ENCODE measurements around the gene ENTPD1.
"Not testable (repeated sequence)": the region's sequence is repeated elsewhere in the genome, so short reads cannot be mapped to it uniquely, and the experiment has no call there.

Gene ENTPD1

GRCh38 chr10:95876756-95877155, 120.8 kb downstream of the ENTPD1 start:
- H3K4me3 ChIP-seq (ENCODE audit: low read depth, low read length) = no peak overlapping the region
- no peak for DNase-seq (ENCODE audit: low read depth)
- TF ChIP-seq CTCF (IDR thresholded peaks at IDR 0.05; ENCODE audit: insufficient read depth, low read depth, low read length, missing control alignments) = no peak

- no peak for TF ChIP-seq CTCF (IDR thresholded peaks at IDR 0.05; ENCODE audit: insufficient read depth, low read depth, low read length, missing control alignments)
- peak; percentile 47 for DNase-seq (ENCODE audit: low read depth)
- H3K4me3 ChIP-seq (ENCODE audit: low read depth, low read length) = no peak overlapping the region
Observed at GRCh38 chr10:95877881-95878280, 121.9 kb downstream of the ENTPD1 start.

- TF ChIP-seq CTCF (IDR thresholded peaks at IDR 0.05; ENCODE audit: insufficient read depth, low read depth, low read length, missing control alignments) = no peak
- H3K4me3 ChIP-seq (ENCODE audit: low read depth, low read length) = no peak overlapping the region
- DNase-seq (ENCODE audit: low read depth) = peak; percentile 61
Observed at GRCh38 chr10:95880704-95881103, 124.7 kb downstream of the ENTPD1 start.

GRCh38 chr10:95881316-95881715, 125.4 kb downstream of the ENTPD1 start:
- no peak for TF ChIP-seq CTCF (IDR thresholded peaks at IDR 0.05; ENCODE audit: insufficient read depth, low read depth, low read length, missing control alignments)

GRCh38 chr10:95889830-95890229, 133.9 kb downstream of the ENTPD1 start:
- H3K4me3 ChIP-seq (ENCODE audit: low read depth, low read length) = no peak overlapping the region
- TF ChIP-seq CTCF (IDR thresholded peaks at IDR 0.05; ENCODE audit: insufficient read depth, low read depth, low read length, missing control alignments) = no peak
- no peak for DNase-seq (ENCODE audit: low read depth)

More at GRCh38 chr10:95881316-95881715, 125.4 kb downstream of the ENTPD1 start:
- no peak for DNase-seq (ENCODE audit: low read depth)
- H3K4me3 ChIP-seq (ENCODE audit: low read depth, low read length) = no peak overlapping the region

GRCh38 chr10:95896071-95896850, 140.3 kb downstream of the ENTPD1 start:
- no peak for TF ChIP-seq CTCF (IDR thresholded peaks at IDR 0.05; ENCODE audit: insufficient read depth, low read depth, low read length, missing control alignments)
- no peak overlapping the region for H3K4me3 ChIP-seq (ENCODE audit: low read depth, low read length)
- DNase-seq (ENCODE audit: low read depth) = no peak

- not testable (repeated sequence) for DNase-seq (ENCODE audit: low read depth); H3K4me3 ChIP-seq (ENCODE audit: low read depth, low read length)
Observed at GRCh38 chr10:95905897-95906580, 150.1 kb downstream of the ENTPD1 start.
